GM19023 (cell line): ENCODE data around the gene OR8B12.

ENCODE experiments used
- ATAC-seq: cut with Tn5 transposase; IDR thresholded peaks from one replicate; pipeline ENCODE4 v1.9.1; 2021; ENCODE audit warnings: mild to moderate bottlenecking, moderate library complexity; ENCODE audit not compliant: unreplicated experiment

The OR8B12 gene, protein sequence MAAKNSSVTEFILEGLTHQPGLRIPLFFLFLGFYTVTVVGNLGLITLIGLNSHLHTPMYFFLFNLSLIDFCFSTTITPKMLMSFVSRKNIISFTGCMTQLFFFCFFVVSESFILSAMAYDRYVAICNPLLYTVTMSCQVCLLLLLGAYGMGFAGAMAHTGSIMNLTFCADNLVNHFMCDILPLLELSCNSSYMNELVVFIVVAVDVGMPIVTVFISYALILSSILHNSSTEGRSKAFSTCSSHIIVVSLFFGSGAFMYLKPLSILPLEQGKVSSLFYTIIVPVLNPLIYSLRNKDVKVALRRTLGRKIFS

DNA sequence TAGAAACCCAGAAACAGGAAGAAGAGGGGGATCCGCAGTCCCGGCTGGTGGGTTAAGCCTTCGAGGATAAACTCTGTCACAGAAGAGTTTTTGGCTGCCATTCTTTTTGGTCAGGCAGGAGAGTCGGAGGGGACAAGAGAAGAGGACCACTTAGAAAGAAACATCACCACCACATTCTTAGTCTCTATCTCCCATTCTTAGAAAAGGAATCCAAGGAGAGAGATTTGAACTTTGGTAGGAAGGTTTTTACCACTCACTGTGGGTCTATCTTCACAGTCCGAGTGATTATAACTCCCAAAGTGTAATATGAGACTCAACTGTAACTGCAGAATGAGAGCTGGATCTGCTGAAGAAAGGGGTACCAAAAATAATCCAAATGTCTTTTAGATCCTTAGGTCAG, at the start of gene OR8B12:
OR8B12 (minus strand) TSS at position 101 of the 400 bp plus-strand sequence; CDS start at position 101, 0 bp downstream.
- no peak for ATAC-seq

- no peak for ATAC-seq
These were observed 49.2 kb upstream of the OR8B12 start for GRCh38 chr11:124592627-124593026.

DNA sequence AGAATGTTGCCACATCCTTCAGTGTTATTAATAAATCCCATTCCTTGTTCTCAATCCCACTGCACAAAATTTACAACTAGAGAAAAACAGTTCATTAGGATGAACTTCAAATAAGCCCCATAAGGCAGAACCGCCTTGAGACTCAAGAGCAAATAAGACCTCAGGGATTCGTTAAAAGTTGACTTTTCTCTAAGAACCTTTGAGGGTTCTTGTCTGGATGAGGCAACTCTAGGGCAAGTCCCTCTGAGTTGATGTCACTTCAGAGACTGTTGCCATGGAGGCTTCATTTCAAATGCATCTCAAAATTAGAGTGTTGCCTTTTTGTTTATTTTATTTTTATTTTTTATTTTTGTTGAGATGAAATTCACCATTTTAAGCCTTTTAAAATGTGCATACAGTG, 48.0 kb upstream of the OR8B12 start:
- no peak for ATAC-seq

DNA sequence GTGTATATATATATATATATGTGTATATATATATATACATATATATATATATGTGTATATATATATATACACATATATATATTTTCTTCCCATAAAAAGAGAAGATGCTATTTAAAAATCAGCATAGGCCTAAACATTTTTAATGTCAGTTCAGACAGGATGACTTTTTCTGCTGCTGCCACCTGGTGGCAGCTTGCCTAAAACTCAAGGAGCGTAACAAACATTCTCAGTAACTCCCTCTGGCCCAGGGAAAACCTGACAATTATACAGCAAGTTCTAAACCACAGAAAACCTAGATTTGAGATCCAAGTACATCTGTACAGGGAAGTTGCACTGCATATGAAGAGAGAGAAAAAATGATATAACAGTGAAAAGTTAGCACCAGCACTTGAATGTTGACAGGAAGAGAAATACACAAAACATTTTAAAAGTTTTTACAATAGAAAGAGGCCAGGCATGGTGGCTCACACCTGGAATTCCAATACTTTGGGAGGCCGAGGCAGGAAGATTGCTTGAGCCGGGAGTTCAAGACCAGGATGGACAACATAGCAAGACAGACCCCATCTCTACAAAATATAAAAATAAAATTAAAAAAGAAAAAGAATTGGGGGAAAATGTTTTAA, 42.9 kb upstream of the OR8B12 start:
- no peak for ATAC-seq

DNA sequence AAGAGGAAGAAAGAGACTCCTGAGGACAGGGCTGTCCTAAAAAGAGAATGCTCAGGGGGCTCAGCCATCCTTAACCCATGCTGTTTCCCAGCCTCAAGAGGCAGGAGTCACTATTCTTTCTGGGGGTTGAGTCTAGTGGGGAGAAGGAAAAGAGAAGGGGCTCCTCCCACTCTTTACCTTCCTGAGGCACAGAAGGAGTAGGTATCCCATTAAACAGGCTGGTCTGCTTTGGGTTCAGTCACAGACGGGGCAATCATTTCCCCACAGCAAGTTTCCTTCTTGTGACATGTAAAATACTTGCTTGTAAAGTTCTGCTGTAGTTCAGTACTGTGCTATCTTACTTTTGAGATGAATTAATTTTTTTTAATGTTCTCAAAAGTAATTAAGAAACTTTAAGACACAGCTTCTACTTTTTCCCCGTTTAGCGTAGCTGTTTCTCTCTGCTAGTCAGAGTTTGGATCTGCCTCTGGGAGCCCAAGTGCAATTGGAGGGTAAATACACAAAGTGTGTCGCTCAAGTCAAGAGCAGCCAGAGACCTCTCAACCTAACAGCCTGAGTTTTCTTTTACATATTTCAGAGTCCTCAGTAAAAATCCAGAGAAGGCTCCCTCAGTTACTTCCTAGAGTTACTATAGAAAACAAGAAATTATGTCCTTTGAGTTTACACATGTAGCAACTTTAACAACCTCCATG, 41.4 kb upstream of the OR8B12 start:
- no peak for ATAC-seq

DNA sequence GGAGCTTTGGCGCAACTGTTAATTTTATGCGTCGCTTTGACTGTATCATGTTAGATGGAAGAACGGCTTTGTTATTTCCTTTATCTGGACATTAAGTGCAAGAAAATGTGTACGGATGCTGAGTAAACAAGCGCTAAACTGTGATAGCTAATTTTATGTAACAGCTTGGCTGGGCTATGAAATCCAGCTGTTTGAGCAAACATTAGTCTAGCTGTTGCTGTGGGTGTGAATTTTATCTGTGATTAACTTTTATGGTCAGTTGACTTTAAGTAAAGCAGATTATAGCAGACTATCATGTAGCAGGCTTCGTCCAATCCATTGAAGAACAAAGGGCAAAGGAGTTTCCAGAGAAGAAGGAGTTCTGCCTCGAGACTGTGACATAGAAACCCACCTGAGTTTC, 40.3 kb upstream of the OR8B12 start:
- ATAC-seq = no peak

DNA sequence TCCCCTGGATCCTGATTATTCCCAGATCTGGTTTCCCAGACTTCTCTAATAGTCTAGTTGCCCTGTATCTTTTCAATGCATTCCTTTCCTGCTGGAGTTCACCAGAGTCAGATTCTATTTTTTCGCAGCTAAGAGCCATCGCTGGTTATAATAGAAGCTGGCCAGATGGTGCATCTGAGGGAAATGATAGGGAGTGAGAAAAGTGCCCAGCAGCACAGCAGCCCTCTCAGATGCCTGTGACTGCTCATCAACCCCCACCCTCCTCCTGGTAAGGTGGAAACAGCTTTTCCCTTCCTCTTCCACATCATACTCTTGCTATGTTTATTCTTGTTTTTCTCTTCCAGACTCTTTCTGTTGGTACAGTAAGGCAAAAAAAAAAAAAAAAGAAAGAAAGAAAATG, 39.1 kb upstream of the OR8B12 start:
- ATAC-seq = no peak

- ATAC-seq = no peak
These were observed 38.4 kb upstream of the OR8B12 start for GRCh38 chr11:124581817-124582216.

- no peak for ATAC-seq
These were observed 35.3 kb upstream of the OR8B12 start for GRCh38 chr11:124578761-124579160.

GRCh38 chr11:124577716-124578427, 34.4 kb upstream of the OR8B12 start:
- no peak for ATAC-seq

- ATAC-seq = no peak
These were observed 26.7 kb upstream of the OR8B12 start for GRCh38 chr11:124570160-124570559.

- ATAC-seq = no peak
These were observed 26.2 kb upstream of the OR8B12 start, which contains the start of gene OR8A1 for GRCh38 chr11:124569697-124570096. OR8A1 (plus strand) TSS chr11:124569997; CDS start chr11:124570120, 123 bp downstream.

GRCh38 chr11:124556828-124557227, 13.4 kb upstream of the OR8B12 start:
- ATAC-seq = no peak

DNA sequence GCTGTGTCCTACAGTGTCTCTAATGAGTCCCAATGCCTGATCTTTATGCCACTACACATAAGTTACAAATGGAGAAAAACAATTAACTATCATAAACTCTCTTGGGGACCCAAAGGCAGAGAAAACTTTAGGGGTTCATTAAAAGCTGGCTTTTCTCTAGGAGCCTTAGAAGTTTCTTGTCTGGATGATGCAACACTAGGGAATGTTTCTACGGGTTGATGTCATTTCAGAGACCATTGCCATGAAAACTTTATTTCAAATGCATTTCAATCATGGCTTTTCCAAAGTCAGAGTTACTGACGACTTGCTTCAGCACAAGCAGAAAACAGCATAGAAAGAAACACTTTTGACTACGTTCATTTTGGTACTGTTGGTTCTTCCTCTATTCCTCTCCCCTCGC, 8.5 kb upstream of the OR8B12 start:
- ATAC-seq = no peak

- no peak for ATAC-seq
These were observed 7.7 kb upstream of the OR8B12 start for GRCh38 chr11:124551189-124551588.

DNA sequence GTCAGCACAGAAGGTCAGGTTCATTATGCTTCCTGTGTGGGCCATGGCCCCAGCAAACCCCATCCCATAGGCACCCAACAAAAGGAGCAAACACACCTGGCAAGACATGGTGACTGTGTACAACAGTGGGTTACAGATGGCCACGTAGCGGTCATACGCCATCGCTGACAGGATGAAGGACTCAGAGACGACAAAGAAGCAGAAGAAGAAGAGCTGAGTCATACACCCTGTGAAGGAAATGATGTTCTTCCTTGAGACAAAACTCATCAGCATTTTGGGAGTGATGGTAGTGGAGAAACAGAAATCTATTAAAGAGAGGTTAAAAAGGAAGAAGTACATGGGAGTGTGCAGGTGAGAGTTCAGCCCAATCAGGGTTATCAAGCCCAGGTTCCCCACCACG, 309 bp downstream of the OR8B12 start:
- ATAC-seq = no peak

GRCh38 chr11:124541204-124541603, 2.2 kb downstream of the OR8B12 start:
- no peak for ATAC-seq

GRCh38 chr11:124538019-124538418, 5.4 kb downstream of the OR8B12 start:
- no peak for ATAC-seq

DNA sequence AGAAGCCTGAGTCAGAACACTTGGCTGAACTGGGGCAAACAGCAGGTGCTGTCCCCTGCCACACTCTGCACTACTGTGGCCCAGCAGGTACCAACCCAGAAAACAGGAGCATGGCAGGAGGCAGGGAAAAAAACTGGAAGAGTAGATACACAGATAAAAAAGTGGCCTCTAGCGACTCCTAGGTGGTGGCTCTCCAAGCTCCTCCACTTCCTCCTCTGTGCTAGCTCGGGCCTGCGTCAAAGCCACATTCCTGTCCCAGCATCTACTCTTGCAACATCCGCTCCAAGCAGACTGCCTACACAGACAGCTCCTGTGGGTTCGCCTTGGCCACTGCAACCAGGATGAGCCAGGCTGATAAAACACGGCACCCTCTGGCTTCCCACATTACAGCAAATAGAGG, 6.9 kb downstream of the OR8B12 start:
- ATAC-seq = no peak

- no peak for ATAC-seq
These were observed 7.8 kb downstream of the OR8B12 start for GRCh38 chr11:124535552-124536232.

GRCh38 chr11:124534051-124534450, 9.4 kb downstream of the OR8B12 start:
- no peak for ATAC-seq
